Measurements from ENCODE around the gene PREB.
A peak's percentile ranks its signal among the peaks of the same experiment; 100 is the strongest.
"Not testable (repeated sequence)": the region's sequence is repeated elsewhere in the genome, so short reads cannot be mapped to it uniquely, and the experiment has no call there.

The PREB gene

GRCh38 chr2:27133905-27134780 lies at the start of gene PREB:
TSS of gene PREB (minus strand) at chr2:27134636. CDS start at chr2:27134421, 215 bp downstream.
- peak; percentile 98 for DNase-seq

- no peak for DNase-seq
Measured at GRCh38 chr2:27184115-27184514, 49.7 kb upstream of the PREB start.

DNA sequence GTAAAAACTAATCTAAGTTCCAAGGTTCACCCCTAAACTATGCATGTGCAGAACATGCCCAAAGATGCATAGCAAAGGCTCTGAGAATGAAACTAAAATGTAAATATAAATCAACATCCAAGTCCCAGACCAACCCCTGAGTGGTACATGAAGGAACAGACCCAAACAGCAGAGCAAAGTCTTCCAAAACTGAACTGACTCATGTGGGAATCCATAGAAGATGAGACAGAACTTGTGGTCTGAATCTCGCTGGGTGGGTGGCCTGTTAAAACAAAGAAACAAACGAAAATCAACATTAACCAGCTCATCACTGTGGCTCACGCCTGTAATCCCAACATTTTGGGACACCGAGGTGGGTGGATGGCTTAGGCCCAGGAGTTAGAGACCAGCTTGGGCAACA lies 47.9 kb upstream of the PREB start:
- no peak for DNase-seq

DNA sequence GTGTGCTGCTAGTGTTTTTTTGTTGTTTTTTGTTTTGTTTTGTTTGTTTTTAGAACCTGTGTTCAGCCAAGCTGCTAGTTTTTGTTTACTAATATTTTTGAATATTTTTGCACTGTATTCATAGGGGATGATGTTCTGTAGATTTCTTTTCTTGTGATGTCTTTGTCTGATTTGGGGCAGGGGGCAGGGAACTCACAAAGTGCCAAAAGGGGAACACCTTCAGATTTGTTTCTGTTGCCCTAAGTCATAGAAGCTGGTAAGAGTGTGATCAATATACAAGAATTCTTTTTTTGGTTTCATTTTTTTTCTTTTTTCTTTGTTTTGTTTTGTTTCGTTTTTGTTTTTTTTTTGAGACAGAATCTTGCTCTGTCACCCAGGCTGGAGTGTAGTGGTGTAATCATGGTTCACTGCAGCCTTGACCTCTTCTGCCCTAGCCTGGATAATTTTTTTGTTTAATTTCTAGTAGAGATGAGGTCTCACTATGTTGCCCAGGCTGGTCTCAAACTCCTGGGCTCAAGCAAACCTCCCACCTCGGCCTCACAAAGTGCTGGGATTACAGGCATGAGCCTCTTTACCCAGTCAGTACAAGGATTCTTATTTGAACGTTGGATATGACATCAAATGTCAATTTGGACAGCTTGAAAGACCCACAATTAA lies 45.0 kb upstream of the PREB start:
- DNase-seq = peak; percentile 10

DNA sequence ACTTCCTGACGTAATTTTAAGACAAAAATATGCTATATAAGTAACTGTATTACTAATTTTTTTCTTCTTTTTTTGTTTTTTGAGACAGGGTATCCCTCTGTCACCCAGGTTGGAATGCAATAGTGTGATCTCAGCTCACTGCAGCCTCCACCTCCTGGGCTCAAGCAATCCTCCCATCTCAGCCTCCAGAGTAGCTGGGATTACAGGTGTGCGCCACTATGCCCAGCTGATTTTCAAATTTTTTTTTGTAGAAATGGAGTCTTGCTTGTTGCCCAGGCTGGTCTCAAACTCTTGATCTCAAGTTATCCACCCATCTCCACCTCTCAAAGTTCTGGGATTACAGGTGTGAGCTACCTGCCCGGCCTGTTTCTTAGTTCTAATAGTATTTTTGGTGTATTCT lies 44.0 kb upstream of the PREB start:
- no peak for DNase-seq

DNA sequence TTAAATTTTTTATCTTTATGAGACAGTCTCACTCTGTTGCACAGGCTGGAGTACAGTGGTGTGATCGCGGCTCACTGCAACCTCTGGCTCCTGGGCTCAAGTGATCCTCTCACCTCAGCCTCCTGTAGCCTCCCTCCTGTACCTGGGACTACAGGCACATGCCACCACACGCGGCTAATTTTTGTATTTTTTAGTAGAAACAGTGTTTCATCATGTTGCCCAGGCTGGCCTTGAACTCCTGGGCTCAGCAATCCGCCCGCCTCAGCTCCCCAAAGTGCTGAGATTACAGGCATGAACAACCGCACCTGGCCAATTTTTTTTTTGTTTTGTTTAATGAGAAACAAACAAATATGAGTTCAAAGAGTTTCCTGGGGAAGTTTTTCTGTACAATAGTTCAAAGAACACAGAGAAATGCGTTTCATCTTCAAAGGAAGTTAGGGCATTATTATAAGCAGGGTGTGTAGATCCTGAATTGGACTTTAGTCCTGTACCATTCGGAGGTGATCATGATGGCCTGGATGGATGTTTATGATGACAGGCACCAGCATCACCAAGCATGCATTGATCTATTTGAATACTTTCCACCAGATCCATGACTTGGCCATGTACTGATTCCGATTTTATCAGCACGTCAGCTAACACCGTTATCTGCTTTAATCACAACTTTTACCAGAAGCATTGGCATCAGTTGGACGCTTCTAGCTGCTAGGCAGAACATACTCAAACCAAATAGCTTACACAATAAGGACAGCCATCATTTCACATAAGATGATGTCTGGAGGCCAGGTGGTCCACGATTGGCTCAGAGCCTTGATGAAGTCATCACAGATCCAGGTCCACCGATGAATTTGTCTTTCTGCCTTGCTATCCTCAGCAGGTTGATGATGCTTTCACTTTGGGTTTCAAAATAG lies 43.3 kb upstream of the PREB start:
- no peak for DNase-seq

DNA sequence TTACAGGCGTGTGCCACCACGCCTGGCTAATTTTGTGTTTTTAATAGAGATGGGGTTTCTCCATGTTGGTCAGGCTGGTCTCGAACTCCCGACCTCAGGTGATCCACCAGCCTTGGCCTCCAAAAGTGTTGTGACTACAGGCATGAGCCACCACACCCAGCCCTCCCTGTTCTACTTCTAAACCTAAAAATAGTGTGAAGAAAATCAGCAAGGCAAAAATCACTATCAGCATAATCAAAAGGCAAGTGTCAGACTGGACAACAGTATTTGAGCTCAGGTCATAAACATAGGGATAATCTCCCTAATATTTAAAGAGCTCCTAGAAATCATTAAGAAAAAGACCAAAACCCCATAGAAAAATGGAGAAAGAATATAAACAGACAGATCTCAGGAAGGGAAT lies 41.3 kb upstream of the PREB start:
- DNase-seq = not testable (repeated sequence)

GRCh38 chr2:27175330-27175729 lies 40.9 kb upstream of the PREB start:
- no peak for DNase-seq

GRCh38 chr2:27174638-27175037 lies 40.2 kb upstream of the PREB start:
- DNase-seq = no peak

DNA sequence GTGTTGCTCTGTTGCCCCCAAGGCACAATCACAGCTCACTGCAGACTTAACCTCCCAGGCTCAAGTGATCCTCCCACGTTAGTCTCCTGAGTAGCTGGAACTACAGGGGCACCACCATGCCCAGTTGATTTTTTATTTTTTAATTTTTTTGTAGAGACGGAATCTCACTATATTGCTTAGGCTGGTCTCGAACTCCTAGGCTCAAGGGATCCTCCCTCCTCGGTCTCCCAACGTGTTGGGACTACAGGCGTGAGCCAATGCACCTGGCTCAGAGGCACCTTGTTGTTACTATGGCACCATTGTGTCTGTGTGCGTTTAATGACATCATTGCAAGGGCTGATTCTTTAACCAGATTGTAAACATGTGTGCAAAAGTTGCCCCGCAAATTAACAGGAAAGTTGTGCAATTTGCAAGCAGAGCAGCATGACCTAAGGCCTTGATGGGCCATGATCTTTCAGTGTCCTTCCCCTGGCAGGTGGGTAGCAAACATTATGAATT lies 37.0 kb upstream of the PREB start:
- DNase-seq = no peak

DNA sequence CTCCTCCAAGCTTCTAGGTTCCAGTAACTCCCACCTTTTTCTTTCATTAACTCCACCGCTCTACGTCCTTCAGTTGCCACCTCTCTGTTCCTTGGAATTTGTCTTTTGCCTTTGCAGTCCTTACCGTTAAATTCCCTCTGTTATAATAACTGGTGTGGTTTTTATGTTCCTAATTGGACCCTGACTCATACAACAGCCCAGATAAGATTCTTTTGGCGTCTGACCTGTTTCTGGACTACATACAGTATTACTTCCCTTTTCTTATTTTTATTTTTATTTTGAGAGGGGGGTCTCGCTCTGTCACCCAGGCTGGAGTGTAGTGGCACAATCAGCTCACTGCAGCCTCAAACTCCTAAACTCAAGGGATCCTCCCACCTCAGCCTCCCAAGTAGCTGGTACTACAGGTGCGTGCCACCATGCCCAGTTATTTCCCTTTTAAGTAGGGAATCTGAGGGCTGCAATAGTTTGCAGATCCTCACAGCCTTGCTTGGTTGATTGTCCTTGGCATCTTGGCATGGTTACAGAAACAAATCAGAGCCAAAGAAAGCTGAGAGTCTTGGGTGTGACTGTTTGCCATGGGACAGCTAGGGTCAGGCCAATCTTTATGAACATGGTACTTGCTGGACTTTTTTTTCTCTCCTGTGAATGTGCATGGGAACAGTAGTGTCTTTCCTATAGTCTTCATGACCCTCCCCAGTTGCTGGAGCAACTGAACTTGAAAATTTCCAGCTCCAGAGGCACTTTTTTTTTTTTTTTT lies 36.3 kb upstream of the PREB start:
- DNase-seq = peak; percentile 56

DNA sequence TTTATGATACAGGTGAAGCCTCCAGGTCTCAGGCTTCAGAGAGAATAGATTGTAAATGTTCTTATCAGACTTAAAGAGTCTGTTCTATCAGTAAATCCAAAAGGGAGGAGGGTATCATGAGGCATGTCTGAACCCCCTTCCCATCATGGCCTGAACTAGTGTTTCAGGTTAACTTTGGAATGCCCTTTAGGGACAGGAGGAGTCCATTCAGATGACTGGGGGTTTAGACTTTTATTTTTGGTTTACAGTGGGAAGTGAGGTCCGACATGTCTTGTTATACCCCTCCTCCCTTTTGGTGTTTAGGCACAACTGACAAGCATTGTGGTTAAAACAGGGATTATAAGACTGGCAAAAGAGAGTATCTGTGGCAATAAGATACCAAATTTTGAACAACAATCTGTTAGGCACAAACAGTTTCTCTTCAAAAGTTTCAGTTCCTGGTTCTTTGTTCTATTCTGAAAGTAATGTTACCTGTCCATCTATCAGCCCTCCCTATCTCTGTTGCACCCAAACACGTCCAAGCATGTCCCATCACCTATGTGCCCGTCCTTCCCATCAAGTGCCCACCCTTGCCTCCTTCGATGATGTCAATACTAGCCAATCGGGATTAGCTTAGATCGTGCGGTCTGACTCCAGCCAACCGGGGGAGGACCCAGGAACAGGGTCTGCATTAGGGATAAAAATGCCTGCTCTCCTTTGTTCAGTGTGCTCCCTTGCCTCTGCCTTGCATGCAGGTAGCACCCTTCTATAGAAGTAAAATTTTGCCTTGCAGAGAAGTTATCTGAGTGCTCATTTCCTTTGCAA lies 30.7 kb upstream of the PREB start:
- DNase-seq = peak; percentile 29

GRCh38 chr2:27162151-27163121 lies 28.0 kb upstream of the PREB start:
- peak; percentile 75 for DNase-seq

- DNase-seq = no peak
Measured at GRCh38 chr2:27160191-27160590, 25.8 kb upstream of the PREB start.

GRCh38 chr2:27159271-27159670 lies 24.8 kb upstream of the PREB start:
- no peak for DNase-seq

DNA sequence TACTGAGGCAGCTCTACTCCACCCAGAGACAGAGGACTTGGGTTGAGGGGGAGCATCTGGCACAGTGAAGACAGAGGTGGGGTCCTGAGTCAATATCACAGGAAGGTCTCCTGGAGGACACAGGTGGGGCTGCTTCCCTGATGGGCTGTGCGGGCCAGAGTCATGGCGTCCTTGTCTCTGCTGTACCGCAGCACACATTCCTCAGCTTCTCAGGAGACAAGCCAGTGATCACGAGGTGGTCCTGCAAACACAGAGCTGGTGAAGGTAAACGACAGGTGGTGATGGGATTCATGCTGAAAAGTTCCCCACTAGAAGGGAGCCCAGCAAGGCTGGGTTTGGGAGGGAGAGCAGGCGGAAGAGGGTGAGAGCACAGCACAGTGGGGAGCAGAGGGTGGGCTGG lies 24.0 kb upstream of the PREB start:
- DNase-seq = no peak

- no peak for DNase-seq
Measured at GRCh38 chr2:27155069-27155520, 20.7 kb upstream of the PREB start.

DNA sequence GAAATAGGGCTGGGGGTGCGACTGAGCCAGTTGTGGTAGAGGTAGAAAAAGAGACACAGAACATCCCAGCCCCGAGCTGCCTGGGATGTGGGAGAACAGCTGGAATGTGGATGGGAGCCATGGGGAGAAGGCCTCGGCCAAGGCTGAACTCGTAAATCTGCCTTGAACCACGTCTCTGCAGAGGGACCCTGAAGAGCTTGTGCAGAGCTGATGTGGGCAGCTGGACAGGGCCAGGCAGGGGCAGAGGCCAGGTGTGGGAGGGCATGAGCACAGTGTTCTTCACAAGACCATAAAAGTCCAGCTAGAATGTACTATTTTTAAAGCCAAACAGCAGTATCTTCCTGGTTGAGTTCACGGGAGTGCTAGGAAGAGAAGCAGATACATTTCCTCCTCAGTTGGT lies 20.1 kb upstream of the PREB start:
- DNase-seq = no peak

DNA sequence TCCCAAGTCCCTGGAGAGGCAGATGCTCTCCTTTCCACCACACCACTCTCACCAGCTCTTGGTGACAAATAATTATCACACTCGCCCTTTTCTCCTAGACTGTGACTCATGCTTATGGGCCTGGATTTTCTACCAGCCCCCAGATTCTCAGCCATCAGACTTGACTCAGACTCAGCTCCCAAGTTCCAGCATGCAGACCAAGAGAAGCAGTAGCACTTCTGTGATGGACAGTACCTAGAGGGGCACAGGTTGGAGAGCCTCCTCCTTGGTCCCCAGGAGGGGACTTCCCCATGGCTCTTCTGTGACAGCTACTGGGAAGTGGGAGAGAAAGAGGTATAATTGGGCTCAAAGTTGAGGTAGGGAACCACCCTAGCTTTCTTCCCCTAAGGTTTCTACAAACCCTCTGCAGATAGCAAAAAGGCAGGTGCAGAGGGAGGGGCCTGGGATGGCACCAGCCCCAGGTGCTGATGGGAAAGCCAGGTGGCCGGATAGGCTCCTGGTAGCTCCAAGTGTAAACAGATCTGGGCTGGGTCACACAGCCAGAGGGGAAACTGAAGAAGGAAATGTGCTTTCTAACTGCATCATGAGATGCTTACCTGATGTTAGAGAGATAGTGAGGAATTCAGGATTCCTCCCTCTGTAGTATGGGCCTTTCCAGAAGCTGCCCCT lies 18.5 kb upstream of the PREB start:
- DNase-seq = no peak
